Right renal pelvis (tissue), 4 donors: ENCODE measurements around the gene MICA. TPM values are rescaled to one million over a fixed set of nuclear protein-coding genes. Genes with fewer than 3 reads are reported as not detected.
A peak's percentile ranks its signal among the peaks of the same experiment; 100 is the strongest.
"Not testable (repeated sequence)": the region's sequence is repeated elsewhere in the genome, so short reads cannot be mapped to it uniquely, and the experiment has no call there.

Source experiments
- DNase-seq, 4 donors: peaks; one replicate each; pipeline ENCODE4 v3.0.0-alpha.2; 2013; ENCODE audit warnings: low read depth in 4 of 4, low spot score in 3 of 4, missing footprints in 1 of 4
- polyA plus RNA-seq, 4 donors: library from polyadenylated mRNA; unstranded; fragments of 120-200 nt; gene quantifications; one replicate each; pipeline ENCODE4 v1.2.1, GENCODE V29; 2013; ENCODE audit not compliant: insufficient read length in 4 of 4

MICA gene
- polyA plus RNA-seq, 4 donors: 3.3 to 12.2 (median 7.9) TPM

- no peak for DNase-seq
Measured at GRCh38 chr6:31452859-31453258, 49.5 kb downstream of the MICA start.

GRCh38 chr6:31453259-31453658 is 49.9 kb downstream of the MICA start:
- no peak for DNase-seq

- not testable (repeated sequence) for DNase-seq
Measured at GRCh38 chr6:31459864-31460263, 56.5 kb downstream of the MICA start.

- DNase-seq: no peak
Measured at GRCh38 chr6:31460361-31461025, 57.1 kb downstream of the MICA start.

- DNase-seq: no peak
Measured at GRCh38 chr6:31462026-31462963, 58.9 kb downstream of the MICA start.

GRCh38 chr6:31462964-31463870 is 59.8 kb downstream of the MICA start:
- DNase-seq: peak; percentile 43 to 81 (median 68)

- no peak for DNase-seq
Measured at GRCh38 chr6:31464252-31465184, 61.1 kb downstream of the MICA start.

Other genes with a start within 250 kb of the MICA start
- 10 to 100 TPM; 26.1 to 33.6 (median 29.8) TPM for gene CCHCR1, start 245.8 kb upstream of the MICA start, polyA plus RNA-seq
- gene TCF19, start 245.0 kb upstream of the MICA start, polyA plus RNA-seq: 10 to 100 TPM; 17.2 to 20.1 (median 18.1) TPM
- gene POU5F1, start 232.9 kb upstream of the MICA start, polyA plus RNA-seq: 1 to 10 TPM; 1.6 to 7.3 (median 3.0) TPM
- 100 to 1,000 TPM in 2 of 4 donors, 10 to 100 TPM in 2; 91.2 to 180 (median 118) TPM for gene HLA-C, start 131.5 kb upstream of the MICA start, polyA plus RNA-seq
- 100 to 1,000 TPM; 110 to 214 (median 158) TPM for gene HLA-B, start 46.4 kb upstream of the MICA start, polyA plus RNA-seq
- gene MICB, start 94.5 kb downstream of the MICA start, polyA plus RNA-seq: 1 to 10 TPM in 3 of 4 donors, under 1 TPM in 1; 0.80 to 1.6 (median 1.4) TPM
- 10 to 100 TPM; 14.0 to 27.9 (median 20.6) TPM for gene MCCD1, start 125.4 kb downstream of the MICA start, polyA plus RNA-seq
- 100 to 1,000 TPM; 498 to 550 (median 542) TPM for gene DDX39B, start 138.4 kb downstream of the MICA start, polyA plus RNA-seq
- 10 to 100 TPM in 1 of 4 donors, 1 to 10 TPM in 3; 6.4 to 11.8 (median 7.3) TPM for gene ATP6V1G2, start 143.0 kb downstream of the MICA start, polyA plus RNA-seq
- gene NFKBIL1, start 144.0 kb downstream of the MICA start, polyA plus RNA-seq: 10 to 100 TPM; 19.1 to 27.4 (median 20.8) TPM
- under 1 TPM; 0.22 to 0.45 (median 0.34) TPM for gene LTA, start 168.7 kb downstream of the MICA start, polyA plus RNA-seq
- under 1 TPM; 0.08 to 0.28 (median 0.16) TPM for gene TNF, start 172.0 kb downstream of the MICA start, polyA plus RNA-seq
- 1 to 10 TPM; 1.0 to 2.3 (median 1.2) TPM for gene LTB, start 178.8 kb downstream of the MICA start, polyA plus RNA-seq
- 1 to 10 TPM; 3.8 to 7.0 (median 4.7) TPM for gene LST1, start 182.7 kb downstream of the MICA start, polyA plus RNA-seq
- under 1 TPM in 1 of 4 donors, not detected in 3; 0.25 TPM for gene NCR3, start 189.4 kb downstream of the MICA start, polyA plus RNA-seq
- gene AIF1, start 211.6 kb downstream of the MICA start, polyA plus RNA-seq: 10 to 100 TPM; 73.2 to 86.0 (median 82.3) TPM
- 100 to 1,000 TPM; 158 to 215 (median 172) TPM for gene PRRC2A, start 217.1 kb downstream of the MICA start, polyA plus RNA-seq
- gene BAG6, start 249.1 kb downstream of the MICA start, polyA plus RNA-seq: 100 to 1,000 TPM; 236 to 267 (median 247) TPM